Breast epithelium (tissue), 3 donors: Measurements from ENCODE around the gene KRT85.

ENCODE experiments used
- CTCF ChIP-seq, 3 donors: fragments of 450-650 bp; IDR thresholded peaks; one replicate each; pipeline ENCODE4 v1.5.1; 2016 to 2017; ENCODE audit warnings: antibody characterized with exemption in 3 of 3, mild to moderate bottlenecking in 3 of 3, moderate library complexity in 3 of 3
- POLR2A ChIP-seq: fragments of 450-650 bp; IDR thresholded peaks from one replicate; pipeline ENCODE4 v1.6.1; 2016; ENCODE audit warnings: antibody characterized with exemption, mild to moderate bottlenecking, moderate library complexity
- POLR2AphosphoS5 ChIP-seq, 3 donors: sonication (generic); formaldehyde crosslinking; IDR thresholded peaks; one replicate each; pipeline ENCODE4 v1.6.1; 2017; ENCODE audit warnings: antibody characterized with exemption in 3 of 3

GRCh38 chr12:52356762-52357580 lies 10.3 kb downstream of the KRT85 start:
- TF ChIP-seq POLR2A (no peak), CTCF (IDR thresholded peaks at IDR 0.05) (no peak), POLR2AphosphoS5 (IDR thresholded peaks at IDR 0.05) (no peak)
